A204.1 (cell line): ENCODE data around the gene CDC42BPB.
"Not testable (repeated sequence)": the region's sequence is repeated elsewhere in the genome, so short reads cannot be mapped to it uniquely, and the experiment has no call there.

Source experiments
- FAIRE-seq: peaks from 2 replicates; lab custom pipeline; 2012; peaks lifted over from hg19 to GRCh38; lab: Jason Lieb, UNC

The CDC42BPB gene

DNA sequence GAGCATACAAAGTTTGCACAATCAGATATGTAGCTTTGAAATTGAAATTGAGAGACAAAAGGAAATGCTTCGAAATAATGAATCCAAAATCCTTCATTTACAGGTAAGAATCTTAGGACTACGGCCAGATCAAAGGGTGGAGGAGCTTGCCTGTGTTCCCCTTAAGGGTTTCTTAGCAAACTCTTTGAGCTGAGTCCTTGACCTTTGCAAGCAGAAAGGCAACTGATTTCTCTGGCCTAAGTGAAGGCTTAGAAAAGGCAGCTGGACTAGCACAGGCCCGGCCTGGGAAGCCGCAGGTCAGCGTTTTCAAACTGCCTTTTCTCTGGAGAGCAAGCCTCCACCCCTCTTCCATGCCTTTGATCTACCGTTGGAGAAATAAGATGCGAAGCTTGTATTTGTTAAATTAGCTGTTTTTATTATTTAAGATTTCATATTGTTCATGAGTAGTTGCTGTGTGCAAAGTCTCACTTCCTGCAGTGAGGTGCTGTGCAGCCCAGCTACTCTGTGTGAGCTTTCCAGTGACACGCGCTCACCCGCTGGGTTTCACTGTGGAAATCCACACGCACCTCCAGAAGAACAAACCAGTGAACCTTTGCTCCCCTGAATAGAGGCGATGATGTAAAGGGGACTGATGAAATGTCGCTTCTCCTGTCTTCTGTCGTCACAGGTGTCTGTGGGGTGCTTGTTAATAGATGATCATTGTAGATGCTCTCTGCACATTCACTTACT, 159.9 kb downstream of the CDC42BPB start:
- FAIRE-seq, result no peak

DNA sequence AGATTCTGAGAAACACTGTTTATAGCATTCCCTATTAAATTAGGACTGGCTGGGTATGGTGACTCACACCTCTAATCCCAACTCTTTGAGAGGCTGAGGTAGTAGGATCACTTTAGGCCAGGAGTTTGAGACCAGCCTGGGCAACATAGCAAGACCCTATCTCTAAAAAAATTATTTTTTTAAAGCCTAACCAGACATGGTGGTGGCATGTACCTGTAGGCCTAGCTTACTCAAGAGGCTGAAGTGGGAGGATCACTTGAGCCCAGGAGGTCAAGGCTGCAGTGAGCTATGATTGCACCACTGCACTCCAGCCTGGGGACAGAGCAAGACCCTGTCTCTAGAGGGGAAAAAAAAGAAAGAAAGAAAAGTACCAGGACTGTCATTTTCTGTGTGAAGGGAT, 160.6 kb downstream of the CDC42BPB start:
- not testable (repeated sequence) for FAIRE-seq

DNA sequence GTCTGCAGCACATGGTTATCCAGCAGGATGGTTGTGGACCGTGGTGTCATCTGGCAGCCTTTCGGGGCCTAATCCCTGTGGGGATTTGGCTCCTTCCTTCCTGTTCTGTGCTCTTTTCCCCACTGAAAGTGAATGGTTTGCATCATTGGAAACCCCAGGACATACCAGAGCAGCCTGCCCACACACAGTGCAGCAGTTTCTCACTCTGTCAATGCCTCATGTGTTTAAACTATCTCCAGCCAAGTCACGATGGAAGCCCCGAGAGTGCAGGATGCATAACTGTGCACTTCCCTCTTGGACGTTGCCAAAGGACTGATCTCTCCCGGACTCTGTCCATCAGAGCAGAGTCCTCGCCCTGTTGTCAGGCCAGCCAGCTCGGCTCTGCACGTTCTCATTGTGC, 163.9 kb downstream of the CDC42BPB start:
- no peak for FAIRE-seq

DNA sequence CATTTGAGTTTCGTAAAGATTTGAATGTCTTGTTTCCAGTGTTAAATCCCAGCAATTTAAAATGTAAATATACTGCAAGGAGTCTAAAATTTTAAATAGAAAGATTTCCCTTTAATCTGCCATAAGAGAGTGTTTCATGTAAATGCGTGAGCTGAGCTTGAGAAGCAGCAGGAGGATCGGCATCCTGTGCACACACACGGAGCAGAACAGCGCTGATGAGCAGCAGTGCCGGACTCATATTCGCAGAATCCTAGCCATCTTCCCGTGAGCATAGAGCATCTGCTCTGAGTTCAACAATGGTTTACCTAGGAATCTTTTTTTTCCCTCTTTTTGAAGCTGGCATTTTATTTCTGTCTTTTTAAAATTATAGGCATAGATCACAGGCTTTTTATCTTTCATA, 164.7 kb downstream of the CDC42BPB start:
- FAIRE-seq, result no peak

DNA sequence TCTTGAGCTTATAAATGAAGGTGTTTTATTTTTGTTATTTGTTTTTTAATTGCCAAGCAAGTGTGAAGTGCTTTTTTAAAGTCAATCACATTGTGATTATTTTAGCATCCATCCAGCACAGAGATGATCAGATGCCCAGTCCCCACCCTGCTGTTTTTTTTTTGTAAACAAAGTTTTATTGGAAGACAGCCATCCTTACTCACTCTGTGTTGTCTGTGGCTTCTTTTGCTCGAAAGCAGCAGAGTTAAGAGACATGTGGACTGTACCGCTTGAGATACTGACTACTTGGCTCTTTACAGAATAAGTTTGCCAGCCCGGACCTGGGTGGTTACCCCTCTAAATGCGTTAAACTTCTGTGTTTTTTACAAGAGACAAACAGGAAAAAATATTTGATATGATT, 165.8 kb downstream of the CDC42BPB start:
- FAIRE-seq, result no peak

DNA sequence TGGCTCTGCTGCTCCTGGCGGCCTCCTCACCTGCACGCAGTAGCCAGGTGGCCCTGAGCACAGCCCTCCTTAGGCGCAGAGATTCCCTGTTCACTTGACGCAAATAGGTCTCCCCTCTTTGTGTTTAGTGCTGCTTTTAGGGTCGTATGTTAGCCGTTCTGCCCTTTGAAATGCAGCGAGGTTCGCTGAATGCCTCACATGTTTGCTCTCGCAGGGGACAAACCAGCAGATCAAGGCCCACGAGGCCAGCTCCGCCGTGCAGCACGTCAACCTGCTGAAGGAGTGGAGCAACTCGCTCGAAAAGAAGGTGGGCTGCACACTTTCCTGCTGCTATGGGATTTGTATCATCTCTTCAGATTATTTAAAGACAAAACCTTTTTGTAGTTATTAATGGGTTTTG, 166.2 kb downstream of the CDC42BPB start:
- FAIRE-seq, result no peak

DNA sequence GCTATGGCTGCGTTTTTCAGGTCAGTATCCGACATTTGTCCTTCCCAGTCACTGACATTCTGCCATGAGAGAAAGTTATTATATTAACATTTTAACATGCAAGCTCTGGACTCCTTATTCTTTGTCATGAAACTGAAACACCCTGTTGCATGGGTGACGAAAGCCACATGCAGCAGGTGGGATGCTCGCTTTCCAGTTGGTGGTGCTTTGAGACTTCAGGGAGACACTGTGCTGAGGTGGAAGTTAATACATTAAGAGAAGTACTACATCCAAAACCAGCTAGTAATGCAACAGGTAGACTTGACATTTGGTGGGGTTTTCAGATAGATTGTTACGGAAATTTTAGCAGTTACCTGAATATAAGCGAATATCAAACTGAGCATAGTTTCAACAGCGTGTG, 167.7 kb downstream of the CDC42BPB start:
- no peak for FAIRE-seq

DNA sequence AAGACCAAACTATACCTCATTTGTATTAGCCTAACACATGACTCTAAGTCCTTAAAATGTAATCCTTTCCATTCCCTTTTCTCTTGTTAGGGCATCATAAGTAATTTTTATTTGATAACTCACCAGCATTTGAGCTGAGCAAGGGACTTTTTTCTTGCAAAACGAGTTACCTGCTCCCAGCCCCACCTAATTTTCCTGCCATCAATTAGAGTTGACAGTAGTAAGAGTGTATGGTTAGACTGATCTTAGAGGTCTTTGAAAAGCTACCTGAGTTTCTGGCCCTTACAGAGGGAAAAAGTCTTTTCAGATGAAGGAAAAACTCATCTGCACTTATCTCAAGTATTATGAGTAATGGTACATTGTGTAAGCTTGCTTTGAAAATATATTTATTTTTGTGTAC, 168.6 kb downstream of the CDC42BPB start:
- no peak for FAIRE-seq

DNA sequence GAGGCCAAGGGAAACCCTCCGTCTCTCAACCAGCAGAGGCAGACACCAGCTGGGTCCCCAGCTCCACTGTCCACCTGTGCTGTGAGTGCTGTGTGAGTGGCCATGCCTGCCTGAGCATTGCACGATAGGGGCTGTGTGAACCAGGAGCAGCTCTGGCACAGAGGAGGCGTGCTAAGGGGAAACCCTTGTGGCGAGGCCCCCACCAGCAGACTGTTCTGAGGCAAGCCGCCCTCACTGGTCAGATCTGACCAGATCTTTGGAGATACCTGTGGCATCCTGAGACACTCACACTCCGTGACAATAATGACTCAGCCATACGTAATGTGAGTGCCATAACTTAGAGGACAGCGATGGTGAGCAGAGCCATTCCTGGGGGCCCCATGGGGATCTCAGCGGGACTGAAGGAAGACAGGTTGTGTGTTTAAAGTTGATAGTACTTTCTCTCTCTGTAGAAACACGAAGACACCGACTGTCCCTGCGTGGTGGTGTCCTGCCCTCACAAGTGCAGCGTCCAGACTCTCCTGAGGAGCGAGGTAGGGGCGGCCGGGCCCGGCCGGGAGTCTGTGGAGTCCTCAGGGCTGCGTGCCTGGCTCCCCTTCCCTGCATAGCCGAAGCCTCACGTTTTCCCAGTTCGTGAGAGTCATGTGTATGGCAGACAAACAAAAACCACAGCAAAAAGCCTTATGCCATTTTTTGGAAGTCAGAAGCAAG, 171.5 kb downstream of the CDC42BPB start:
- no peak for FAIRE-seq

DNA sequence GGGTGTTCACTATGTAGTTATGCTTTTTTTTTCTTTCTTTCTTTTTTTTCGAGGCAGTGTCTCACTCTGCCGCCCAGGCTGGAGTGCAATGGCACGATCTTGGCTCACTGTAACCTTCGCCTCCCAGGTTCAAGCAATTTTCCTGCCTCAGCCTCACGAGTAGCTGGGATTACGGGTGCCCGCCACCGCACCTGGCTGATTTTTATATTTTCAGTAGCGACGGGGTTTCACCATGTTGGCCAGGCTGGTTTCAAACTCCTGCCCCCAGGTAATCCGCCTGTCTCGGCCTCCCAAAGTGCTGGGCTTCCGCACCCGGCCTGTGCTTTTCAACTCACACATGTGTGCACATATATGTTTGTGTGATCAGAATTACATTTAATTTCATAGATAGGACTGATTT, 173.8 kb downstream of the CDC42BPB start:
- FAIRE-seq, result no peak

DNA sequence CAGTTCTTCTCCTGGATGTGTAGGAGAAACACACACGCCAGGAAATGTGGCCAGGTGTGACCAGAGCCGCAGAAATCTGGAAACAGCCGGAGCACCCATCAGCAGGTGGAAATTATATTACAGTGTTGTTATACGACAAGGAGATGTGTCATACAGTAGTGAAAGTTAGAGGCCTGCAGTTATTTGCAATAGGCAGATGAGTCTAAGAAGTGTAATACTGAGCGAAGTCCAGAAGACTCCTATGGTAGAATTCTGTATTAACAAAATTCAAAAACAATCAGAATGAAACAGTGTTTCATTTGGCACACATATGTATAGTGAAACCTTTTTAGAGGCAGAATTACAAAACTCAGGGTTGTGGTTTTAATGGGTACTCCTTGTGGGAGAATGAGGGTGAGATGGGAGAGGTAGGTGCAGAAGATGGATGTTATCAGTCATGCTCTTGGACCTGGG, 174.2 kb downstream of the CDC42BPB start:
- FAIRE-seq, result no peak
